GM12878 (cell line): ENCODE results near the gene CTBP1. TPM values are rescaled to one million over a fixed set of nuclear protein-coding genes. Genes with fewer than 3 reads are reported as not detected.
A peak's percentile ranks its signal among the peaks of the same experiment; 100 is the strongest.

Experiments used
- ATAC-seq: fragments of 200-7000 bp; cut with Tn5 transposase; 3 replicates; pipeline ENCODE4 v1.9.1; 2020; ENCODE audit warnings: mild to moderate bottlenecking, moderate library complexity
- BruUV-seq: library from RNA; stranded (reverse); fragments of 400-500 nt; replicated peaks from 2 replicates; lab custom pipeline; 2021; lab: Mats Ljungman, UMichigan
- CTCF ChIA-PET: fragments of 300-600 bp; sonication (Branson Sonifier 250); formaldehyde crosslinking; extraction: SDS; loops from one replicate; lab custom pipeline; 2021; ENCODE audit warnings: inconsistent platforms; lab: Yijun Ruan, JAX
- POLR2A ChIA-PET: fragments of 350-600 bp; formaldehyde crosslinking; extraction: SDS; loops from one replicate; lab custom pipeline; 2021; ENCODE audit warnings: inconsistent platforms; lab: Charles Lee
- RAD21 ChIA-PET: fragments of 300-600 bp; sonication (Branson Sonifier 250); formaldehyde crosslinking; loops from one replicate; lab custom pipeline; 2023; ENCODE audit warnings: antibody characterized with exemption; ENCODE audit not compliant: unreplicated experiment; lab: Charles Lee
- SMC1A ChIA-PET: fragments of 300-600 bp; sonication (Branson Sonifier 250); formaldehyde crosslinking; loops from one replicate; lab custom pipeline; 2023; ENCODE audit not compliant: unreplicated experiment, uncharacterized antibody; lab: Charles Lee
- DNase-seq: peaks from one replicate; pipeline ENCODE4 v3.0.0-alpha.2; 2011; ENCODE audit warnings: low read depth, low spot score
- FAIRE-seq: peaks from 3 replicates; lab custom pipeline; 2011; peaks lifted over from hg19 to GRCh38; lab: Jason Lieb, UNC
- H2AFZ ChIP-seq: 2 replicates; pipeline ENCODE4 v1.6.0; 2011; ENCODE audit warnings: low read depth, low read length, control low read depth; ENCODE audit not compliant: control insufficient read depth
- H3K27ac ChIP-seq: 2 replicates; pipeline ENCODE4 v1.5.1; 2011; ENCODE audit warnings: control low read depth; ENCODE audit not compliant: control insufficient read depth, insufficient read depth
- H3K27me3 ChIP-seq, 2 experiments: replicated peaks in 1 of 2; 2 replicates each; pipeline versions ENCODE4 v1.6.0 to v1.6.1; 2011; ENCODE audit warnings: low read length in 1 of 2; ENCODE audit not compliant: control insufficient read depth in 2 of 2, insufficient read depth in 2 of 2
- H3K36me3 ChIP-seq, 2 experiments: 2 replicates each; pipeline ENCODE4 v1.5.1; 2011; ENCODE audit warnings: low read length in 1 of 2; ENCODE audit not compliant: control insufficient read depth in 2 of 2, insufficient read depth in 2 of 2
- H3K4me1 ChIP-seq: 2 replicates; pipeline ENCODE4 v1.6.1; 2011; ENCODE audit warnings: mild to moderate bottlenecking, low read length, moderate library complexity, mixed read lengths; ENCODE audit not compliant: control insufficient read depth, insufficient read depth
- H3K4me2 ChIP-seq: 2 replicates; pipeline ENCODE4 v1.6.0; 2011; ENCODE audit warnings: control low read depth; ENCODE audit not compliant: control insufficient read depth, insufficient read depth
- H3K4me3 ChIP-seq: fragments of 200-600 bp; sonication (generic); 2 replicates; pipeline ENCODE4 v1.5.1; 2016
- H3K79me2 ChIP-seq: 2 replicates; pipeline ENCODE4 v1.6.0; 2011; ENCODE audit warnings: low read length; ENCODE audit not compliant: control insufficient read depth, insufficient read depth
- H3K9ac ChIP-seq: 2 replicates; pipeline ENCODE4 v1.8.0; 2011; ENCODE audit warnings: low read length, control low read depth, mixed read lengths; ENCODE audit not compliant: control insufficient read depth, insufficient read depth
- H3K9me3 ChIP-seq: replicated peaks from 3 replicates; pipeline ENCODE4 v1.5.1; 2011; ENCODE audit warnings: mild to moderate bottlenecking, low read length; ENCODE audit not compliant: control insufficient read depth, insufficient read depth
- H4K20me1 ChIP-seq: 2 replicates; pipeline ENCODE4 v1.6.0; 2011; ENCODE audit not compliant: control insufficient read depth, insufficient read depth
- EP300 ChIP-seq, 2 experiments: fragments of 150-350 bp in 1 of 2; IDR thresholded peaks; 2 replicates each; pipeline ENCODE4 v1.6.1; 2011 to 2012; ENCODE audit warnings: low read depth in 2 of 2, low read length in 2 of 2, borderline replicate concordance in 1 of 2, improper control_type of control experiment in 1 of 2, inconsistent platforms in 1 of 2; ENCODE audit not compliant: control insufficient read depth in 1 of 2
- RELA ChIP-seq: fragments of 450-650 bp; IDR thresholded peaks from 2 replicates; pipeline ENCODE4 v1.8.0; 2014; ENCODE audit warnings: borderline replicate concordance; ENCODE audit not compliant: partially characterized antibody
- WGBS: methylation state at CpG from one replicate; pipeline ENCODE4 v1.1.6; 2016; ENCODE audit warnings: low lambda C conversion rate; ENCODE audit not compliant: insufficient replicate concordance, insufficient coverage; ENCODE audit errors: missing lambda C conversion rate; 5-methylcytosine and 5-hydroxymethylcytosine counted together
- in situ Hi-C: fragments of 300-500 bp; cut with MboI; formaldehyde crosslinking; loops from 9 replicates; pipeline ENCODE4 v1.14.3; 2018; ENCODE audit warnings: mixed read lengths
- intact Hi-C: fragments of 100-400 bp; cut with micrococcal nuclease; formaldehyde crosslinking; loops from one replicate; pipeline ENCODE4 v1.14.2; 2022; ENCODE audit not compliant: unreplicated experiment
- polyA plus RNA-seq, 11 experiments: library from polyadenylated mRNA; depleted of rRNA in 4 of 11; unstranded in 6 of 11; stranded (reverse) in 5 of 11; fragments of >200 nt; fragmentation: Nextera tagmentation in 4 of 11; fragmentation: Illumina TruSeq in 1 of 11; extraction: Ambion mirVana in 4 of 11; extraction: Trizol in 1 of 11; gene quantifications; 1 replicate in 1 of 11; 2 replicates in 10 of 11; pipeline versions ENCODE4 v1.2.1 to v1.2.3, GENCODE V29; 2011 to 2016; ENCODE audit warnings: inconsistent platforms in 2 of 11, missing spikeins in 2 of 11, low read depth in 1 of 11
- total RNA-seq, 4 experiments: library from RNA; depleted of rRNA in 3 of 4; stranded (reverse); fragments of >200 nt in 3 of 4; fragmentation: Illumina TruSeq in 1 of 4; extraction: Trizol in 1 of 4; gene quantifications; 2 replicates each; pipeline versions ENCODE4 v1.2.1 to v1.2.3, GENCODE V29; 2013 to 2021
- TF ChIP-seq, protein P1 (sequence below): fragments of 450-650 bp; conservative IDR thresholded peaks from 2 replicates; pipeline ENCODE4 v1.6.1; 2017; ENCODE audit warnings: mild to moderate bottlenecking, moderate library complexity

CTBP1 gene
- total and polyA plus RNA-seq, 10 of the 15 experiments (the other 5 are each of a cell fraction or from before 2014, with no cell fraction given) = 7.4 to 182 (median 63.1) TPM

DNA sequence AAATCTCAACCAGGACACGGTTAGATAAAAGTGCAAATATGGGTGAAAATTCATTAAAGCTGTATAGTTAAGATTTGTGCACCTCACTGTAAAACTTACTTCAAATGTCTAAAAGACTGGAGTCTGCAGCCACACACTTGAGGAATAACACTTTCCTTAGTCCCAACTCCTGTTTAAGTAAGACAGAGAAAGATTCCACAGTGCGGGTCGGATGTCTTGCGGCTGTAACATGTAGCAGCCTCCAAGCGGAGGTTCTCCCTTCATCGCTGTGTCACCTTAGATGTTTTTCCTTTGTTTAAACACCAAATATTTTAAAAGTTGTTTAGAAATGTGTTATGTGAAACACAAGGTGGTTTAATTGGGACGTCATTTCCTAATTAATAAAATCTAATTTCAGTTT, 39.9 kb upstream of the CTBP1 start:
- no peaks in the 10 kb centered on the region; a peak in 1 of 4 replicates for H3K36me3 ChIP-seq
- ChIA-PET POLR2A (interaction anchor here (1.3 to 2.1 kb wide), 2 partner anchors 20 to 58 kb away, joined by 7 to 8 read pairs; partner anchors contain the start of gene UVSSA), RAD21 (interaction anchor here (0.8 to 3.4 kb wide), 4 partner anchors 21 to 159 kb away, joined by 3 to 28 read pairs (median 7); partner anchors contain the start of gene UVSSA), CTCF (interaction anchor here (0.6 to 5.1 kb wide), 8 partner anchors 13 to 404 kb away, joined by 3 to 31 read pairs (median 4); no protein-coding TSS in a partner anchor), SMC1A (interaction anchor here (1.8 to 3.0 kb wide), 2 partner anchors 21 to 57 kb away, joined by 8 to 15 read pairs; partner anchors contain the start of gene UVSSA)
- in situ Hi-C loops = no loop called here
- DNase-seq = no peak
- peaks cover 16% of the 10 kb centered on the region for H3K4me1 ChIP-seq
- intact Hi-C loops = loop anchor here (1.0 to 5.0 kb wide), 2 partner anchors 59 to 158 kb away; partner anchors contain the start of gene UVSSA
- peak overlapping the region; percentile 74 for H3K4me3 ChIP-seq
- H3K79me2 ChIP-seq = peaks cover 38% of the 10 kb centered on the region
- H3K9me3 ChIP-seq = no peaks in the 10 kb centered on the region; the same call in 1 of the 3 replicates
- no TSS peak for BruUV-seq
- H4K20me1 ChIP-seq = no peaks in the 10 kb centered on the region
- 77% methylated on average over 7 of the region's 7 CpGs for WGBS
- peak overlapping the region; percentile 46 for H3K4me2 ChIP-seq
- peak; percentile 7 for FAIRE-seq
- H3K9ac ChIP-seq = peak overlapping the region; percentile 87
- TF ChIP-seq, protein P1, sequence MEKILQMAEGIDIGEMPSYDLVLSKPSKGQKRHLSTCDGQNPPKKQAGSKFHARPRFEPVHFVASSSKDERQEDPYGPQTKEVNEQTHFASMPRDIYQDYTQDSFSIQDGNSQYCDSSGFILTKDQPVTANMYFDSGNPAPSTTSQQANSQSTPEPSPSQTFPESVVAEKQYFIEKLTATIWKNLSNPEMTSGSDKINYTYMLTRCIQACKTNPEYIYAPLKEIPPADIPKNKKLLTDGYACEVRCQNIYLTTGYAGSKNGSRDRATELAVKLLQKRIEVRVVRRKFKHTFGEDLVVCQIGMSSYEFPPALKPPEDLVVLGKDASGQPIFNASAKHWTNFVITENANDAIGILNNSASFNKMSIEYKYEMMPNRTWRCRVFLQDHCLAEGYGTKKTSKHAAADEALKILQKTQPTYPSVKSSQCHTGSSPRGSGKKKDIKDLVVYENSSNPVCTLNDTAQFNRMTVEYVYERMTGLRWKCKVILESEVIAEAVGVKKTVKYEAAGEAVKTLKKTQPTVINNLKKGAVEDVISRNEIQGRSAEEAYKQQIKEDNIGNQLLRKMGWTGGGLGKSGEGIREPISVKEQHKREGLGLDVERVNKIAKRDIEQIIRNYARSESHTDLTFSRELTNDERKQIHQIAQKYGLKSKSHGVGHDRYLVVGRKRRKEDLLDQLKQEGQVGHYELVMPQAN = no peak
- TF ChIP-seq EP300 (IDR thresholded peaks at IDR 0.05; ENCODE audit: borderline replicate concordance in 1 of 2, control insufficient read depth in 1 of 2, low read depth in 2 of 2, low read length in 2 of 2) = no peak
- TF ChIP-seq RELA = no peak
- ATAC-seq = no peak
- H3K27ac ChIP-seq = peak overlapping the region; percentile 72; the same call in 1 of the 2 replicates
- H2AFZ ChIP-seq = no peak overlapping the region
- no peaks in the 10 kb centered on the region for H3K27me3 ChIP-seq
